COLO668 (cell line): Measurements from ENCODE around the gene LRRC4C.
A peak's percentile ranks its signal among the peaks of the same experiment; 100 is the strongest.

Source experiments
- DNase-seq: peaks from one replicate; lab custom pipeline; 2025; ENCODE audit not compliant: unreplicated experiment; lab: John Stamatoyannopoulos, UW

The LRRC4C gene

GRCh38 chr11:41459465-41460401 lies at the start of gene LRRC4C:
Gene LRRC4C, minus strand, starts transcription at chr11:41459652.
- no peak for DNase-seq

GRCh38 chr11:41508121-41508520 lies 48.7 kb upstream of the LRRC4C start:
- DNase-seq, result no peak

- no peak for DNase-seq
Measured at GRCh38 chr11:41499429-41499828, 40.0 kb upstream of the LRRC4C start.

GRCh38 chr11:41498726-41499125 lies 39.3 kb upstream of the LRRC4C start:
- DNase-seq, result no peak

GRCh38 chr11:41497974-41498373 lies 38.5 kb upstream of the LRRC4C start:
- DNase-seq, result no peak

GRCh38 chr11:41494716-41495115 lies 35.3 kb upstream of the LRRC4C start:
- no peak for DNase-seq

GRCh38 chr11:41486424-41486823 lies 27.0 kb upstream of the LRRC4C start:
- DNase-seq, result no peak

GRCh38 chr11:41483956-41484355 lies 24.5 kb upstream of the LRRC4C start:
- no peak for DNase-seq

- DNase-seq, result no peak
Measured at GRCh38 chr11:41479179-41479578, 19.7 kb upstream of the LRRC4C start.

GRCh38 chr11:41461057-41461681 lies 1.7 kb upstream of the LRRC4C start:
- DNase-seq, result peak; percentile 10

GRCh38 chr11:41458641-41459040 lies 811 bp downstream of the LRRC4C start:
- DNase-seq, result no peak

GRCh38 chr11:41458154-41458553 lies 1.3 kb downstream of the LRRC4C start:
- no peak for DNase-seq

- no peak for DNase-seq
Measured at GRCh38 chr11:41457216-41458014, 2.0 kb downstream of the LRRC4C start.

- DNase-seq, result no peak
Measured at GRCh38 chr11:41456269-41456668, 3.2 kb downstream of the LRRC4C start.

- DNase-seq, result no peak
Measured at GRCh38 chr11:41451011-41451410, 8.4 kb downstream of the LRRC4C start.

GRCh38 chr11:41449483-41450050 lies 9.9 kb downstream of the LRRC4C start:
- no peak for DNase-seq

- DNase-seq, result no peak
Measured at GRCh38 chr11:41446566-41446965, 12.9 kb downstream of the LRRC4C start.

- DNase-seq, result no peak
Measured at GRCh38 chr11:41446107-41446506, 13.3 kb downstream of the LRRC4C start.

GRCh38 chr11:41437006-41437490 lies 22.4 kb downstream of the LRRC4C start:
- DNase-seq, result no peak

GRCh38 chr11:41435531-41435930 lies 23.9 kb downstream of the LRRC4C start:
- no peak for DNase-seq

- DNase-seq, result no peak
Measured at GRCh38 chr11:41431784-41432183, 27.7 kb downstream of the LRRC4C start.
